Fibroblast of skin of right biceps (primary cell): ENCODE measurements around the gene NDUFS7.

Experiments
- DNase-seq: peaks from one replicate; pipeline ENCODE4 v3.0.0-alpha.2; 2013

Gene NDUFS7

DNA sequence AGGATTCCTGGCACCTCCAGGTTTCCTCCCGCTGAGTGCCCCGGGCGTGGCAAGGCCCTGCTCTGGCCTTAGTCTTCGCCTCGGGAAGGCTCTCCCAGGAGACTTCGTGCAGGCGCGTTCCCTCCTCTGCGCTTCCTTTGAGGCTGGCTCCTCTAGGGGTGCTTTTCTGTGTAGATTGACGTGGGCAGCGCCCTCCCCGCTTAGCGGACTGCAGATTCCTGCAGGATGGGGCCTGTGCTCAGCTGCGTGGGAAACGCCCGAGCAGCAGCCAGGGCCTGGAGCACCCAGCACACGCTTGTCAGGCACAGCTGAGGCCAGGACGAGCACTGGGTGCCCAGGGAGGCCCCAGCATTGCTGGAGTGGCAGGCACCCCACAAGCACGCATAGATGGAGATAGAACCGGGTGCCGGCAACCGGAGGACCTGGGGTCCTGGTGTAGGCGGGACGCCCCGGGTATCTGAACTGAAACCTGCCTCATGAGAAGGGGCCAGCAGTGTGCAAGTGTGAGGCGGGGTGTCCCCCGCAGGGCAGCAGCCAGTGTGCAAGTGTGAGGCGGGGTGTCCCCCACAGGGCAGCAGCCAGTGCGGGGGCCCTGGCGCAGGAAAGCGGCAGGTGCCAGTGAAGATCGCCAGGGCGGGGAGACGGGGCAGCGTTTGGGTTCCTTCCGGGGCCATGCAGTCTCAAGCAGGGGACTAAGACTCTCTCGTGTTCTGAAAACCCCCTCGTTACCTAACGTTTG lies 3.4 kb downstream of the NDUFS7 start:
- no peak for DNase-seq

DNA sequence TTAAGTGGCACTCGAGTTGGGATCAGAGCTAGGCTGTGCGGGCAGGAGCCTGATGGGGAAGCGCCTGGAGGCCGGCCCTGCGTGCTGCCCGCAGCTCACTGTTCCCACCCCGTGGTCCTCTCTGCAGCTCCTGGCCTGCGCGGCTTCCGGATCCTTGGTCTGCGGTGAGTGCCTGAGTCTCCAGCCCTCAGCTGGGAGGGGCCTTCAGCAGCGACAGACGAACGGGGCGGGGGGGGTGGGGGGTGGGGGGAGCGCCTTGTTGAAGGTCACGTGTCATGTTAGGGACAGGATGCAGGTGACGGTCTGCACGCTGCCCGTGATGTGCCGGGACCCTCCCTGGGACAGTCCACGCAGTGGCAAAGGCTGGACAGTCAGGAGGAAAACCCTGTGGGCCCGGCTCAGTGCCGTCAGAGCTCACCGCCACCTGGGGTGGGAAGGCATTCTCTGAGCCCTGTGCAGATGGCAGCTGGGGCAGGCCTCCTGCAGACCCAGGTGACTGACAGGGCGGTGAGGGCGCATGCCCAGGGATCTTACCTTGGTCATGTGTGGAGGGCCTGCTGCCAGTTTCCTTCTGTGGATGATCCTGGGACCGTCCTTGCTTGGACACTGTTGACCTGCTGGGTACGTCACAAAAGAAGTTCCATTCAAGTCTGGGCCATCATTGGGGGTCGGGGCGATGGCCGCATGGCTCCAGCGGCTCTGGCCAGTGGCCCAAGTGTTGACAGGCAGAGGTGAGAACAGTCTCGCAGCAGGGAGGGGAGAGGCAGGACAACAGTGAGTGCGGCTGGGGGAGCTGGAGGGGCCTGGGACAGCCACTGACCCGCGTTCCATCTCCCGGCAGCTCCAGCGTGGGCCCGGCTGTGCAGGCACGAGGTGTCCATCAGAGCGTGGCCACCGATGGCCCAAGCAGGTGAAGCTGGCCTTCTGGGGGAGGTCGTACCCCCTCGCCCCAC lies 4.3 kb downstream of the NDUFS7 start:
- no peak for DNase-seq

DNA sequence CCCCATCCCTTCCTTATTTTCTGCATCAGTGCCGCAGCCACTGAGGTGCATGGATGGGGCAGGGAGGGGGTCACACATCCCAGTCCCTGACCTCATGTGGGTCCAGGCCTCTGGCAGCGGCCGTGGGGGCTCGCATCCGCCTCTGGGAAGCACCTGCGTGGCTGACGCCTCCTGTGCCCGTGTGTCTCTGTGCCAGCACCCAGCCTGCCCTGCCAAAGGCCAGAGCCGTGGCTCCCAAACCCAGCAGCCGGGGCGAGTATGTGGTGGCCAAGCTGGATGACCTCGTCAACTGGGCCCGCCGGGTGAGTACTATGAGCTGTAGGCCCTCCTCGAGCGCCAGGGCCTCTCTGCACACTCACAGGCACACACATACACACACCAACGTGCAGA lies 4.9 kb downstream of the NDUFS7 start:
- no peak for DNase-seq

DNA sequence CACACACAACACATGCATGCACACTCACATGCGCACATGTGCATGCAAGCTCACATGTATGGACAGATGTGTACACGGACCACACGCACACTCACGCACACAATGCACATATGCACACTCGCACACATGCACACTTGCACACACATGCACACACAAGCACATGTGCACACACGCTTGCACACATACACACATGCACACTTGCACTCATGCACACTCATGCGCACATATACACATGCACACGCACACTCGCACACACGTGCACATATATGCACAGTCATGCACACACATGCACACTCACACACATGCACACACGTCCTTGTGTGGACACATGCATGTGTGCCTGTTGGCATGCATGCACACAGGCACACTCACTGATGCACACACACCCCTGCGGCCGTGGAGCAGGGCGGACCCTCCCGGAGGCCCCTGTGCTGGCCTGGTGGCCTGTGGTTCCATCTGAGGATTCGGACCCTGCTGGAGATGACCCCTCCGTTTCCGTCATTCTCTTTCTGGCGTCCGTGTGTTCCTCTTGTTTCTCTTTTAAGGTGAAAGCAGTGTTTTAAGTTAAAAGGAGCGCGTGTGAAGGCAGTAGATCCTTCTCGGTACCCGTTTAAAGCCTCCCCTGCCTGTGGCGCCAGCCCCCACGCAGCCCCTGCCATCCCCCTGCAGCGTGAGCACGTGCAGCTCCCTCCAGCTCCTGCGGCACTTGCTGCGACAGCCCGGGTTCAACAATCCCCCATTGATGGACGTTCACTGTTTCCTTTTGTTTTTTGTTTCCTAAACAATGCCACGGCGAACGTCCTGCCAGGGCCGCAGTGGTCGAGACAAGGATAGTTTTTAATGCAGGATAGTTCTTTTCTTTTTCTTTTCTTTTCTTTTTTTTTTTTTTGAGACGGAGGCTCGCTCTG lies 5.6 kb downstream of the NDUFS7 start:
- no peak for DNase-seq

DNA sequence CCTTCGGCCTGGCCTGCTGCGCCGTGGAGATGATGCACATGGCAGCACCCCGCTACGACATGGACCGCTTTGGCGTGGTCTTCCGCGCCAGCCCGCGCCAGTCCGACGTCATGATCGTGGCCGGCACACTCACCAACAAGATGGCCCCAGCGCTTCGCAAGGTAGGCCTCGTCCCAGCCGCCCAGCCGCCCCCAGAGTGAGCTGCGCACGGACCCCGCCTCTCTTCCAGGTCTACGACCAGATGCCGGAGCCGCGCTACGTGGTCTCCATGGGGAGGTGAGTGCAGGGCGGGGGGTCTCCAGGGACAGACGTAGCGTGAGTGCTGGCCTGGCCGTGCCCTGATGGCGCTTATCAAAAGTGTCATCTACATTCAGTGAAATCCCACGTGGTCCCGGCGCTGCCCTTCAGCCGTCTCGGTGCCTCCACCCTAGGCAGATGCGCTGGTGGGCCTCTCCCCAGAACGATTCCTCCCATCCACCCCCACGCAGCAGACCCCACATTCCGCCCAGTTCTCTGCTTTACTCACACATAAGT lies 7.2 kb downstream of the NDUFS7 start:
- DNase-seq: no peak

DNA sequence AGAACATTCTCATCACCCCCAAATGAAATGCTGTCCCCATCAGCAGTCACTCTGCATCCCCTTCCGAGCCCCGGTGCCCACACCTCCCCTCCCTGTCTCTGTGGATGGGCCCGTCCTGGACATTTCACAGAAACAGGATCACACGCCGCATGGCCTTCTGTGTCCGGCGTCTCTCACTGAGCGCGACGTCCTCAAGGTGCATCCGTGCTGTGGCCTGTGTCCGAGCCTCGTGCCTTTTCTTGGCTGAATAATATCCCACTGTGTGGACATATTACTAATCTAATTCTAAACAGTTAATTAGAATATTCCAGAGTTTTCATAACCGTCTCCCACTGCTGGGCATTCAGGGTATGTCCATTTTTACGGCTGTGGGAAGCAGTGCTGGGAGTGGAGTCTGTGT lies 8.7 kb downstream of the NDUFS7 start:
- no peak for DNase-seq

DNA sequence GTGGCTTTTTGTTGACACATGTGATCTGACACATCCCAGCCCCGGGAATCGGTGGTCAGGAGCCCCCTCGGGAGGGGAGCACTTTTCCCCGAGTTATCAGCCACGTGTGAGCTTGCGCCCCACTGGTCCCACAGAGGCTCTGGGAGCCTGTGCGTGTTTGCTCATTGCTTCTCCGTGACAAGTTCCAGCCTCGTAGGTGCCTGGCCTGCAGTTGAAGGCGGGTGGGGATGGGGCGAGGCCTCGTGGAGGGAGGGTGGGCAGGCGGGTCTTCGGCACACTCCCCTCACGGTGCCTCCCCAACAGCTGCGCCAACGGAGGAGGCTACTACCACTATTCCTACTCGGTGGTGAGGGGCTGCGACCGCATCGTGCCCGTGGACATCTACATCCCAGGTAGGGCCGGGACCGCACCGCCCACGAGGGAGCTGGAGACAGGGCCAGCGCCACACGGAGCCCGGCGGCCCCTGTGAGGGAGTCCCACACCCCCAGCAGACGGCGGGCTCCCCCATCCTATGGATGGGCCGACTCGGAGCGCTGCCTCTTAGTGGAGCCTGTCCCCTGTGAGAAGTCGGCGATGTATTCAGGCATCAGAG lies 9.3 kb downstream of the NDUFS7 start:
- no peak for DNase-seq

DNA sequence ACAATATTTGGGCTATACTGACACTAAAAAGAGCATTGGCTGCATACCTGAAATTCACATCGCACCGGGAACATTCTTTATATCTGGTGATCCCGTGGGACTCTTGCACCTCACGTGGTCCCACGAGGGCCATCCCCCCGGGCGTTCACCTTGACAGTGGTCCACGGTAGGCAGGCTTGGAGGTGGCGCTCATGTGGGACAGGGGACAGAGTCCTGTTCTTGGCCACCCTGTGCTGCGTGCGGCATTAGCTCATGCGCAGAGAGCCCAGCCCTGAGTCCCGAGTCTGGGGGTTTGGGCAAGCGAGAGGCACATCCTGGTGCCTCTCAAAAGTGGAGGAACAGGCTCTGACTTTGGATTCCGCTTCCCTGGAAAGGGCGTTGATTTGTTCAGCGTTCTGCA lies 10.1 kb downstream of the NDUFS7 start:
- no peak for DNase-seq

DNA sequence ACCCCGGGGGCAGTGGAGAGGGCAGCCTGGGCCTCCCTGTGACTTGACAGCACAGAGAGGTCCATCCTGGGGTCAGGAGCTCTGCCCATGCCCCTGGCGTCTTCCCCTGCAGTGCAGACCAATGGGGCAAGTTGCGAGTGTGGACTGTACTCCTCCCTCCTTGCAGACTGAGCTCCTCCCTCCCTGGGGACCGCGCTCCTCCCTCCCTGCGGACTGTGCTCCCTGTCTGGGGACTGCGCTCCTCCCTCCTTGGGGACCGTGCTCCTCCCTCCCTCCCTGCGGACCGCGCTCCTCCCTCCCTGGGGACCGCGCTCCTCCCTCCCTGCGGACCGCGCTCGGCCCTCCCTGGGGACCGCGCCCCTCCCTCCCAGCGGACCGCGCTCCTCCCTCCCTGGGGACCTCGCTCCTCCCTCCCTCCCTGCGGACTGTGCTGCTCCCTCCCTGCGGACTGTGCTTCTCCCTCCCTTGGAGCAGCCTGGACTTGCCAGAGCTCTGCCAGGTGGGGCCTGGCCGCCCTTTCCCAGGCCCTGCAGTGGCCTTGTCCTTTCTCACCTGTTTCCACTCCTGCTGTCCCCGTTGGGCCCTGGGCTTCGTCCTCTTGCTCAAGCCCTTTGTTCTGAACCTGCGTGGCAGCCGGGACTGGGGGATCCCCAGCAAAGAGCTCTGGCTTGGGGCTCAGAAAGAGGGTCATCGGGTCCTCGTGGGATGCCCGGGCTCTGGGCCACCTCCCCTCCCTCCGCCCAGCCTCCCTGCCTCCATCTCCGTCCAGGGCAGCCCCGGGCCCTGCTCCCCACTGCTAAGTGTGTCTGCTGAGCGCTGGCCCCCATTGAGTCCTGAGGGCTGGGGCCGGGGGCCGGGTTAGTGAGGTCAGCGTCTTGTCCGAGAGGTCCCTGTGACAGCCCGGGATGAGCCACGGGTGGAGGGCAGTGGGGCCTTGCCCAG lies 10.8 kb downstream of the NDUFS7 start:
- no peak for DNase-seq

DNA sequence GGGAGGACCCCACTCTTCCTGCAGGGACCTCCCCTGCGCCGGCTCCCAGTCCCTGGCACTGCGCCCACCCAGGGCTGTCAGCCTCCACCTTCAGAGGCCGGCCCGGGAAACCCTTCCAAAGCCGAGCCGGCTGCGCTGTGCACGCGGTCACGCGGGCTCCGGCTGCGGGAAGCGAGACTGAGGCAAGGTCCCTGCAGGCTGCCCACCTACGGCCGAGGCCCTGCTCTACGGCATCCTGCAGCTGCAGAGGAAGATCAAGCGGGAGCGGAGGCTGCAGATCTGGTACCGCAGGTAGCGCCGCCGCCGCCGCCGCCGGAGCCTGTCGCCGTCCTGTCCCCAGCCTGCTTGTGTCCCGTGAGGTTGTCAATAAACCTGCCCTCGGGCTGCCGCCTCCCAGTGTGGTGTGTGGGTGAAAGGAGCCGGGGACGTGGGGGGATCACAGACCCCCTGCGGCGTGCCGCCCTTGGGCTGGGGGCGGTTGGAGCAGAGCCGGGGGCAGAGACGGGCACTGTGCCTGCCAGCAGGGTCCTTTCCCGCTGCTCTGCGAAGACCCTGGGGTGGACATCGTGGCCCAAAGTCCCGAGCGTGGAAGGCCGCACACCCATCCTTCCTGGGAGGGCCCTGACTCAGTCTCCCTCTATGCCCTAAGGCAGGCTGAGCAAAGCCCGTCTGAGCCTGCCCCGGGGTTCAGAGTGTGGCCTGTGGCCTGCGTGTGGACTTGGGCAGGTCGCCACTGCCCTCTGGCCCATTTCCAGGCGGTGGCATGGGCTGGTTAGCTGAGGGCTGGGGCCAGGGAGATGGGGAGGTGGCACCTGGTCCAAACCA lies 11.7 kb downstream of the NDUFS7 start:
- no peak for DNase-seq

DNA sequence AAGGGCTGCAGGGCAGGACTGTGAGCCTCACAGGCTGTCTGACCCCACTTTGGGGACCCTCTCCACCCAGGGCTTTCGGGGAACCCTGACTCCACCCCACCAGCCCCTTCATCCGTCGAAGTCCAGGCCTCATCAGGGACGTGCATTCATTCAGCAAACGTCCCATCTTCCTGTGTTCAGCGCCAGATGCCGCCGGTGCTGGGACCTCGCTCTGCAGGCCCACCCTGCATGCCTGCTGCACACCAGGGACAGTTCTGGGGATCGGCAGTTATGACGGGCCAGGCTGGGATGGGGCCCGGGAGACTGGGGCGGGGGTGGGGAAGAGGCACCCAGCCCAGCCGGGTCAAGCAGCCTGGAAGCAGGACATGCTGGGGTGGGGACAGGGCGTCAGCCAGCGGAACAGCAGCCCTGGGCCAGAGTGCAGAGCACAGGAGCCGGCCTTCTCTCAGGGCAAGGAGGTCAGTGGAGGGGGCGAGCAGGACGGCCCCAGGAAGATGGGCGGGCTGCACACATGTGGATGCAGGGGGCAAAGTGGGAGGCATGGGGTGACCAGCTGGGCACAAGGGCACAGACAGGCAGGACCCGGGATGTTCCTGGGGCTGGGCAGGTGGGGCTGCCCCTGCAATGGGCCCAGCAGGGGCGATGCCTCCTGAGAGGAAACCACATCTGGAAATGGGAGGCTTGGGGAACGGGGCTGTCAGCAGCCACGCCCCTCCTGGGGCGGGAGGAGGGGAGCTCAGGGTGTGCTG lies 12.5 kb downstream of the NDUFS7 start:
- DNase-seq: no peak

DNA sequence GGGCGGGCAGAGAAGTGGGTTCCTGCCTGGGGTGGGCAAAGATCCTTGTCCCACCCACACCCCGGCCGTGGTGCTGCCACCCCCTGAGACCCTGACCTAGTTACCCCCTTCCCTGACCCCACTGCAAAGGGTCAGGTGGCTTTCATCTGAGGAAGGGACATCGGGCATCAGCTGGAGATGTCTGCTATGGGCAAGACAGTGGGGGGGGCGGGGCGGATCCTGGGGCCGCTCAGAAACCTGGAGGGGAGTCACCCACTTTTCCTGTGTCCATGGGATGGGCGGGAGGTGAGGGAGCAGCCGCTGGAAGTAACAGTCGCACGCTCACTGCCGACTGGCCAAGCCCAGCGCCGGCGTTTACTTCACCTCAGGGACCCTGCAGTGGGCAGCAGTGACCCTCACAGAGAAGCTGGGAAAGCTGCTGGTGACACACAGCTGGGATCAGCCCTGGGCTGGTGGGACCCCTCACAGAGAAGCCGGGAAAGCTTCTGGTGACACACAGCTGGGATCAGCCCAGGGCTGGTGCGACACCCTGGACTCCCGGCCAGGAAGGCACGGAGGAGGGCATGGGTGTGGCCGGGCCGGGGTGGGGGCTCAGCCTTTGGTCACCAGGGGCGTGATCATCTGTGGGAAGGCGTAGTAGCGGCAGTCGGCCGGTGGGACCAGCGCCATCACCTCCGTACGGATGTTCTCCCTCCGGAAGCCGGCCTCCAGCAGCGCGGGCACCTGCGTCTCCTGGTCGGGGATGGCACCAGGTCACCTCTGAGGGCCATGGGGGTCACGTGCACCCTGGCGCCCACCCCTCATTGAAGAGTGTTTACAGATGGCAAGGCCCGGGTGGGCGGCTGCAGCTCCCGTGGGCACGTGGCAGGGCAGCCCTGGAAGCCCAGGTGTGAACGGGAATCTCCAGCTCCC lies 13.3 kb downstream of the NDUFS7 start:
- no peak for DNase-seq

DNA sequence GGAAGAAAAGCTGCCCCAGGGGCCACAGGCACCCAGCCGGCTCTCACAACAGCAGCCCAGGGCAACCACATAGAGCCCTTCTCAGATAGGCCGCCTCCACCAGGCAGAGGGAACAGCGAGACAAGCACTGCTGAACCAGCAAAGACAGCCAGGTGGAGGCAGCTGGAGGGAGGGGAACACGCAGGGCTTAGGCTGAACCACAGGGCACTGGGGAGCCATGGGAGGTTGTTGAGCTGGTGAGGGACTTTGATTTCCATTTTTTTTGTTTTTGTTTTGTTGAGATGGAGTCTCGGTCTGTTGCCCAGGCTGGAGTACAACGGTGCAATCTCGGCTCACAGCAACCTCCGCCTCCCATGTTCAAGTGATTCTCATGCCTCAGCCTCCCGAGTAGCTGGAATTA lies 14.1 kb downstream of the NDUFS7 start:
- no peak for DNase-seq

DNA sequence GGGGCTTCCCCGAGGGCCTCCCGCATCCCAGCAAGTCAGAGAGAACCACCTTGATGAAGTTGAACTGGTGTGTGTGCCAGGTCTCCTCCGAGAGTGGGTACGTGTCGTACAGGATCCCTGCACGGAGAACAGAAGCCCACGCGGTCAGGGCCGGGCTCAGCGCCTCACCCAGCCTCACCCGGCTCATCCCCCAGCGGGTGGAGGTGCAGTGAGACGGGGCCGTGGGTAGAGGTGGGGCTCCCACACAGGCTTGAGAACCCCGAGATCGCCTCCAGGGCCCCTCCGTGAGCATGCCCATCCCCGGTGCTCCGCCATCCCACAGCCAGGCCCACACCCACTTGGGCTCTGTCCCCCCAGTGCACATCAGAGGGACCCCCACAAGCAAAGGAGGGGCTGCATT lies 15.4 kb downstream of the NDUFS7 start:
- DNase-seq: no peak

DNA sequence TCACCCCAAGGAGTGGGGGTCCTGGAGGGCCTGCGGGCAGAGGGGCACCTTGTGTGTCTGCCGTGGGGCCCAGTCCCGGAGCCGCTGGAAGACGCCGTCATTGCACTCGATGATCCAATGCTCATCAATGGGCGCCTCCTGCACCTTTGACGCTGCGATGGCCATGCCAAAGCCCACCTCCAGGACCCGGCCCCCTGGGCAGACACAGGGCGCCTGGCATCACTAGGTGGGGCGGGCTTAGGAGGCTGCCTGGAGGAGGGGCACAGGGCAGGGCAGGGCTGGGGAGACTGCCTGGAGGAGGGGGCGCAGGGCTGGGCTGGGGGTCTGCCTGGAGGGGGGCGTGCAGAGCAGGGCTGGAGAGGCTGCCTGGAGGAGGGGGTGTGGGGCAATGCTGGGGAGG lies 16.0 kb downstream of the NDUFS7 start:
- DNase-seq: no peak

DNA sequence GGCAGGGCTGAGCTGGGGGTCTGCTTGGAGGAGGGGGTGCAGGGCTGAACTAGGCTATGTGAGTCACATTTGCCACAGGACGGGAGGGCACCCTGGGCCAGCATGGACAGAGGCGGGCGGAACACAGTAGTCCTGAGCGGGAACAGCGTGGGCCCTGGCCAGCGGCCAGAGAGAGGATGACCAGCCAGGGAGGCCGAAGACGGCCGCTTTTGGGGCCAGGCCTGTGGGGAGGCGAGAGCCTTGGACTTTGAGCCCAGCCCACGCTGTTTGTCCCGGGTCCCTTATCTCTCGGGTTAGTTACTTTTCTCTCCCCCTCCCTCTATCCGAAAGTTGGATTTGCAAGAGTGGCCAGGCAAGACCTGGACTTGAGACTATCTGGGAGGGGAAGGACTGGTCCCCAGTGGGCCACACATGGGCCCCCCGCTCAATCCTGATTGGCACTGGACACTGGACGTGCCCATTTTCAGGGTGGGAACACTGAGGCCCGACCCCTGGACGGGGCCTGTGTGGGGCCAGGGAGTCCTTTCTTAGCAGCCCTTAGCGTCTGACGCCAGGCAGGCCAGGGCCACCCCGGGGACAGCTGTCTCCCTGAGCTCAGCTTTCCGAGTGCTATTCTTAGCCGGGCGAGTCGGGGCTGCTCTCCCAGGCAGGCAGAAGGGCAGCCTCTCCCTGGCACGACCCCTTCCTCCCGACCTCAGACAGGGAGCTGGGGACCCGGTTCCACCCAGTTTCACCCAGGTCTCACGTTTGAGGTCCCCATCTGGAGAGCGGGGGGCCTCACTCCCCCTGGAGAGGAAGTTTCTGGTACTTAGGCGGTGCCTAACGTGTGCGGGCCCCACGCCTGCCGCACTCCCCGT lies 16.8 kb downstream of the NDUFS7 start:
- DNase-seq: peak; percentile 22

DNA sequence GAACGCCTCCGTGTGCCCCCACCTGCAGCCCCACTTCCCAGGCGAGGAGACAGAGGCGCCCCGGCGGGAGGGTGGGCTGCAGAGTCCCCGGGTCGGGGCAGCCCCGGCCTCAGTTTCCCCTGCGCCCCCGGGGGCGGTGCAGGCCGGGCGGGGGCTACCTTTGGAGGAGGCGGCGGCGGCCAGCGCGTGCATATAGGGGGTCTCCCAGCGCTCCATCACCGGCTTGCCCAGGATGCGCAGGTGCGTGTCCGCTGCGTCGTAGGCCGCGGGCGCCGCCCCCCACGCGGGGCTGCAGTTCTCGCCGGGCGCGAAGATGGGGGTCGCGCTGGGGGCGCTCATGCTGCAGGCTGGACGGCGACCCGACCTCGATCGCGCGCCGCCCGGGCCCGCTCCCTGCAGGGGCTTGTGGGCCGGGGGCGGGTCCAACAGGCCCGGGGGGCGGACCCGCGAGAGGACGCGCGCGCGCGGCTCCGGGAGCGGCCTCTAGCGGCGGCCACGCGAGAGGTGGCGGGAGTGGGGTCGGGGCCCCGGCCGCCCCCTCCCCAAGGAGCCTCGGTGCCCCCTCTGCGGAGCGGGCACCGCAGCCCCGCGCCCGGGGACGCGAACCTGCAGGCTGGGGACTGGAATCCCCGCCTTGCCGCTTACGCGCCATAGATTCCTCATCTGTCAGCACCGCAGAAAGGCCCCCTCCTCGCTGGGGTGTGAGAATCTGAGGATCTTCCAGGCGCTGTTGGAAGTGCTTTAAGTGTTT lies 17.6 kb downstream of the NDUFS7 start, which contains the start of gene GAMT:
TSS of gene GAMT (minus strand) at position 405 of the 751 bp plus-strand sequence. CDS start at position 339, 66 bp downstream.
- DNase-seq: peak; percentile 39
